Activated T-cell treated with anti-CD3 and anti-CD28 coated beads for 1 hour (primary cell): ENCODE measurements around the gene KCNJ6.
A peak's percentile ranks its signal among the peaks of the same experiment; 100 is the strongest.

ENCODE experiments used
- DNase-seq: peaks from one replicate; pipeline ENCODE4 v3.0.0-alpha.2; 2020; ENCODE audit warnings: low read depth

Gene KCNJ6

DNA sequence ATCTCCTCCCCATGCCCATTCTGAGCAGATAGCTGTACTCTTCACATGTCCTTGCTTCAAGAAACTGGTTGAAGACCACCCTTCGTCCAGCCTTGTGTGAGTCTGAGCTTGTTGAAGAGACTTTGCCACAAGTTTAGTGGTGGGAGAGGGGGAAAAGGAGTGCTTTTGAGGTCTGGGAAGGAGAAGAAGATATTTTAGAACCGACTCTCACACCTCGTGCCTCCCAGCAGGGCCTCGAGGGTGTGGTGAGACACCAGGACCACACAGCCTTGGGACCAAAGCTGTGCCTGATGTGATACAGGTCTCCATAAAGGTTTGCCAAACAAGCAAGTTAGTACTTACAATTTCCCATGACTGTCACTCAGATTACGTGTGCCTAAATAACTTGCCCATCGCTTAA, 347.8 kb downstream of the KCNJ6 start:
- no peak for DNase-seq

DNA sequence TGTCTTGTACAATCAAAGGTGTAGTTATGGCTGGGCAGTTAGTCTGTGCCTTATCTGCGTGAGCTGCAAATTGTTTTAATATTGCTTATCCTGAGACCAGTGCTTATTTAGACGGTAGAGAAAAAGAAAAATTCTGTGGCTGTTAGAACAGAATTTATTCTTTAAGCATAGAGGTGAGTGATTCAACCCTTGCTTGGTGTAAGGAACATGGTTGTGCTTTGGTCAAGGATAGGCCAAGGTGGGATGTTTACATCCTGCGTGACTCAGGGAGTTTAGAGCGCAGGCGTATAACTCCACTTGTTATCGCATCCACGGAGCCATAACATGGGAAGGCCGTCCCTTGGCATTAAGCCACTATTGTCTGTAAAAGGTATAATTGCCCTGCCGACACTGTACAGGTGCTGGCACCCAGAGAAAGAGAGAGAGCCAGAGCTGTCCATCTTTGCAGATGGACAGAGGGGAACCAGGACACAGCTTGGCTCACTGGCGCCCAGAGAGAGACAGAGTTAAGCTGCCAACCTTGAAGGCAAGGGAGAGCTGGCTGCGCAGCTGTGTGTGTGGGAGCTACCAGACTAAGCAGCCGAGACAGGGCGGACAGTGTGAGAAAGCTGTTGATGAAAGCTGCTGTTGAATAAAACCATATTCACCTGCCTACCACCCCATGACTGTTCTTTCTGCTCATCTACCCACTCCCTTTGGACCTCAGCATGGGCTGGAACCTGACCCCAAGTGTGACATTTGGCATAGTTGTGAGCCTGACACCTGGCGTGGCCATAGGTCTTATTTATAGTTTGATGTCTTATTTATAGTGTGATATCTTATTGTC, 349.3 kb downstream of the KCNJ6 start:
- no peak for DNase-seq

DNA sequence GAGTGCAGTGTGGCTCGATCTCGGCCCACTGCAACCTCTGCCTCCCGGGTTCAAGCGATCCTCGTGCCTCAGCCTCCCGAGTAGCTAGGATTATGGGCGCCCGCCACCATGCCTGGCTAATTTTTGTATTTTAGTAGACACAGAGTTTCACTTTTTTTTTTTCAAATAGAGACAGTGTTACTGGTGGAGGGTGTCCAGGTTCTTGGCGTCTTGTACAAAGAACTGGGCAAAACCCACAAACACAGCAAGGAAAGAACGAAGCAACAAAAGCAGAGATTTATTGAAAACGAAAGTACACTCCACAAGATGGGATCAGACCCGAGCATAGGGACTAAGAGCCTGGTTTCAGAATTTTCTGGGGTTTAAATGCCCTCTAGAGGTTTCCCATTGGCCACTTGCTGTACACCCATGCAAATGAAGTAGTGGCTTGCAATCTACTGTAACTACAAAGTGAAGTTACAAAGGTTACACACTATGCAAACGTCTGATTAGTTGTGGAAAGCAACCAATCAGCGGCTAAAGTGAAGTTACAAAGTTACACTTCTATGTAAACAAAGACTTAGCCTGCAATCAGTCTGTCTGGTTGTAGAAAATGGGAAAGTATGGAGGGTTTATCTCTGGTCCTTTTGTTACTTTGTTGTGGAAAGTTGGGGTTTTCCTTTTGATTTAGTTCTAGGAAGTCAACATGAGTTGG, 350.6 kb downstream of the KCNJ6 start:
- DNase-seq: no peak

DNA sequence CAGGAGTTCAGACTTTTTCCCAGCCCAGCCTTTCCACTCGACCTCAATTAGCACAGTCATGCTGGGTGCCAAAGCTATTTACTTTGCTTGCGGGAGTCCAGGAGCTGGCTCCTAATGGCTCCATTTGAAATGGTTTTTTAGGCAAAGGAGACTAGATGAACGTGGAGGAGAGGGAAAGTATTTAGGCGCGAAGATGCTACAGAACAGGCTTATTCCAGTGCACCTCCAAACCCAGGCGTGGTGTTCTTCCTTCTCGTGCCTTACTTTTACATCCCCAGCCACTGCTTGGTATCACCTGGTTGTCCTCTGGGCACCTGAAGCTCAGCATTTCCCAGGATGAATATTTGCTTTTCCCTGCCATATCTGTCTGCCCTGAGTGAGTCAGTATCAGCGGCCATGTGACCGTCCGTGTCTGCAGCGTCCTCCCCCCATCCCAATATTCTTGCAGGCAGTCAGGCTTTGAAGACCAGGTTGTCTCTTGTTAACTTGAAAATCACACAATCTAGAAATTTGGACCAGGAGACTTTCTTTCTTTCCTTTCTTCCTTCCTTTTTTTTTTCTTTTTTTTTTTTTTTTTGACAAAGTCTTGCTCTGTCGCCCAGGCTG, 351.2 kb downstream of the KCNJ6 start:
- DNase-seq: no peak

DNA sequence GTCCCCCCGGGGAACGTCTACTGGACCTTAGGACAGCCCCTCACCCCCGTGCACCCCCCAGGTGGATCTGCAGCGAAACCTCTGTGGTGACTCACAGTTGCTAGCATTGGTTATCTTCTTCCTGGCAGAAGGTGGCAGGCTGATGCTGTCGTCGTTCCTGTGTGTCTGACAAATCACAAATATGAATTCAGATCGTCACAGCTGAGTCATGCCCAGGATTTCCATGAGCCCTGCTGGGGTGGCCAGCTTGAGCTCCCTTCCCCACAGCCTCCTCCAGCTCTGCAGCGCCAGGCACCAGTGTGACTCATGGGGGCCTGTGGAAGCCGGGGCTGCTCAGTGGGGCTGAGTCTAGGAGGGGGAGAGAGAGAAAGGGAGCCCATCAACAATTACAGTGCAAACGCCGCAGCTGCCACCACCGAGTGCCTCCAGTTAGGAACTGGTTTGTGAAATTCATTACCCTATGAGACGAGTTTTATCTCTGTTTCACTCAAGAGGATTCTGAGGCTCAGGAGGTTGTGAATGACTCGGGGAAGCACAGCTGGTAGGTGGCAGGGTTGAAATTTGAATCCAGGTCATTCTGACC, 351.8 kb downstream of the KCNJ6 start:
- peak; percentile 73 for DNase-seq

DNA sequence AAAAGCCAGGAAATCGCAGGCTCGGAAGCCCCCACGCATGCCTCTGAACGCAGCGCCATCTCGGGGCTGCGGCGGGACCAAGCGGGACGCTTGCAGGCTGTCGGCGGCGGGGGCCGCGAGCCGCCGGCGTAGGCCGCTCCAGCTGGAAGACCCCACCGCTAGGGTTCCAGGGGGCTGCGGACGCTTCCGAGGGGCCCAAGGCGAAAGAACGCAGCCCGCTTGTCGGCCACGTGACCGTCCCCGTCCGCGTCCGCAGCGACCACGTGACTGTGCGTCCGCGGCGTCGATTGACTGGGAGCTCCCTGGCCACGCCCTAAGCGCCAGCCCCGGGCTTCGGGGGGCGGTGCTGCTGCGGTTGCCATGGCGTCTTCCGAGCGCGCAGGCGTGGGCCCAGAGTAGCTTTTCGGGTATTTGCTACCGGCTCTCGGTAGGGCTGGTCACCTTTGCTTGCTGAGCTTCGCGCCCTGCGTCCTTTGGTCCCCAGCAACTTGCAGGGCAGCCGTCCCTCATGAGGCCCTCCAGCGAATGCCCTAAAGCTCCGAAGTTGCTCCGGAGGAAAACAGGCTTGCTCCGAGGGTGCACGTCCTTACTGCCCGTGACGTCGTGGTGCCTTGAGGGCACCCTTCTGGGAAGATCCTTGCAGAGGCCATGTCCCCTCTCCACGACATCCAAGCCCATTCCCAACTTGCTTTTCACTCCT, 352.5 kb downstream of the KCNJ6 start:
- peak; percentile 86 for DNase-seq

DNA sequence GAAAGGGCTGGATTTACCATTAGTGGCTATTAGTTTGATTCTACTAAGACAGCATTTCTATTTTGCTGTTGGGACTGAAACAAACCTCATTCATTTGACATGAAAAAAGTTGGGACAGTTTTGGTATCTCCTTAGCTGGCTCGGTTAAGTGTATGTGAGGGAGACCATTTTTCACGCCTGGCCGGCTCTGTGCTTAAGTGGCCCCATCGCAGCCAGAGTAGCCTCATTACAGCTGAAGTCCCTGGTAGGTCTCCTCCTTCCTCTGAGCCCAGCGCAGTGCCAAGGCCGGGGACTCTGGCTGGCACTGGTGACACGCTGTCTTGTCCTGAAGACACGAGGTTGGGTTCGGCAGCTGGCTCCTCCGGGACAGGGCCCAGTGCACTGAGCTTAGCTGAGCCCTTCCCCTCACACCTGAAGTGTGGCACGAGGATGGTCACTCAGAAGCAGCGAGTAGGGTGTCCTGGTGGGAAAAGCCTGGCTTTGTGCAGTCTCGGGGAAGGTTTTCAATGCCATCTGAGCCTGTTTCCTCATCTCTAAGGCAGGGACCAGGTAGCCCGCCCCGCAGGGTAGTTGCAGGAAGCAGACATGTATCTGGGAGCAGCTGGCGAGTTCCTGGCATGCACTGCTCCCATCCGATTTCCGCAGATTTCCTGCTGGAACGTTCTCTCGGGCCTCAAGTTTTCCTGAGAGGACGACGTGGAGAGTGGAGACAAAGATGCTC, 353.2 kb downstream of the KCNJ6 start:
- DNase-seq: peak; percentile 14

DNA sequence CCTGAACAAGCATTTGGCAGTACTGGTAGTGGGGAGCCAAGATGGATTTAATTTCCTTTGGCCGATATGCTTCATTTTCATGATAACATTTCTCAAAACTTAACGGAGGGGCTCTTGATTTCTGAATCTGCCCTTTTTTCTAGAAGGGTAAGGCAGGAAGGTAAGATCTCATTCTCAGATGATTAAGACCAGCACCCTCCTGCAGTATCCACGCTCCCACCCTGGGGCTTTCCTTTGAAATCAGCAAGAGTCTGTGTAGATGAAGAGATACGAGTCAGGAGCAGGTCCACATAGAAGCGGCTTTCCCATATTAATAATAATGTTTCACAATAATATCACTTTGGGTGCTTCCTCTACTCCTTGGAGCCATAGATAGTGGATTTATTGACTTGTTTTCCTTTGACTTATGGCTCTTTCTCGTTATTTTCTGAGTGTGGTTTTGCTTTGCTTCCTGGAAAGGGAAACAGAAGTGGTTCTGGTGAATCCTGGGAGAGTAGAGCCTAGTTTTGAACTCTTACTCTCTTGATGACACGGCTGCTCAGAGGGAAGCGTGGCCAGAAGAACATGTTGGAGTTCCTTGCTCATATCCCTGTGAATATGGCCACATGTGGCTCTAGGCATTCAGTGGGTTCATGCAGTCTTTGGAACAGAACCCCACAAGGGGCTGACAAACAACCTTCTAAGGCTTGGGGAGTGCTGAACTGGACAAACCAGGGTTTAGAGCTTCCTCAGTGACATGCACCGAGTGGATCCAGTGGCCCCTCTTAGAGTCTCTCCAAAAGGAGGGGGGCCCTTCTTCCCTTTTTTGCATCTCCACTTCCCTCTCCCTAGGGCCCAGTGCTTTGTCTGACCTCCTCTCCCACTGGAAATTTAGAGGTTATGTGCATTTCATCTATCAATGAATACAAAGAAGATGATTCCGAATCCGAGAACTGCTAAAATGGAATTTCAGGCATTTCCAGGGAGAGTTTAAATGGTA, 354.0 kb downstream of the KCNJ6 start:
- no peak for DNase-seq

DNA sequence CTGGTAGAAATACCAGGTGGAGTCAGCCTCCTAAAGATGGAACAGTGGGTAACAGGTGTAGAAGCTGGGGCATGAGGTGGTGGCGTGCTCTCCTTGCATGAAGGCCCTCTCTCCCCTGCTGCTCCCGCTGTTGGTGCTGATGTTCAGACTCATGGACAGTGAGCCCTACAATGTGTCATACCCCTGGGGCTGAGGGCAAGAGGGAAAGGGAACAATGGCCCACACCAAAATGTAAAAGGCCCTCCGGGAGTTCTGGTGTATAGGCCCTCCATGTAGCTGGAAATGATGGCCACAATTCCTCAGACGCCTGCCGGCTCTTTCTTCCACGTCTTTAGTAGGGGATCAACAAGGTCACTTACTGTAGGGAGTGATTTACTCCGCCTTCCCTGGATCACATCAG, 354.8 kb downstream of the KCNJ6 start:
- no peak for DNase-seq

DNA sequence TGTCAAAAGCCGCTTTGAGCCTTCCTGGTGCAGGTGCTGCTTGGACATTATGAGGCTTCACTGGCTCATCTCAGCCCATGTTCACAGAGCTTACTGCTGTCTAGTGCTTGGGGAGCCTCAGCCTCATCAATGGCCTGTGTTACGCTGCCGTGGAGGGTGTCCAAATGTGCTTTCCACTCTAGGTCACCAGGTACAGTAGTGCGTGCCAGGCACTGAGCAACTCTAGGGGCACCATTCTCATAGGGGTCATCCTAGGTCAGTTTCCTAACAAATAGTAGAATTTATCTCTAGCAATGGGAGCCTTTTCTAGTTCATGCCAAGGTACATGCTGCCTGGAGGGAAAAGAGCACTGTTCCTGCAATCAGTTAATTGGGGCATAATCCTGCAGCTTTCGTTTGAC, 355.9 kb downstream of the KCNJ6 start:
- DNase-seq: no peak

DNA sequence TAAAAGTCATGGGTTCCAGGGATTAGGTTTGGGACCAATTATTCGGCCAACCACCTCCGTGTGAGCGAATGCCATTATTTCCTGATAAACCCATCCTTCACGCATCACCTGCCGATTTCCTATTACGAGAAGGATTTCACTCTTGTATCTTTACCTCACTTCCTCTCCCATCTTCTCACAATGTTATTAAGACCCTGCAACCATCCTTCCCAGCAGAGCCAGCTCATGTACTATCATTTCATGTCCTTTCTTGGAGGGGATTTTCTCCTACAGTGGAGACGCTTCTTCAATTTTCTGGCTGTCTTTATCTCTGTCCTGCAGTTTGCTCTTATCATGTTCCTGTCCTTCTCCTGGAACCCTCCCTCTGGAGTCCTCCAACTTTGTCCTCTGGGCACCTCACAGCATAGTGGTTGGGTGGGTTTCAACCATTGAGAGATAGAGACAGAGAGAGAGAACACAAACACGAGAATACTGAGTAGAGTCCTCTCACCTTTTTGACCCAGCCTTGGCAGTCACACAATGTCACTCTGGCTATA, 357.5 kb downstream of the KCNJ6 start:
- DNase-seq: no peak
